GM18951 (cell line): Measurements from ENCODE around the gene SOX9.

Experiments used
- POLR2A ChIP-seq: IDR thresholded peaks from 4 replicates; pipeline ENCODE4 v1.6.1; 2011; ENCODE audit warnings: mild to moderate bottlenecking; ENCODE audit not compliant: insufficient read length, insufficient read depth; ENCODE audit errors: extremely low read depth
- in situ Hi-C: fragments of 300-500 bp; cut with MboI; formaldehyde crosslinking; loops from one replicate; pipeline ENCODE4 v1.12.0; 2022; ENCODE audit warnings: low sequenced_read_pairs, mixed read lengths, inconsistent platforms; ENCODE audit not compliant: unreplicated experiment

SOX9 gene

DNA sequence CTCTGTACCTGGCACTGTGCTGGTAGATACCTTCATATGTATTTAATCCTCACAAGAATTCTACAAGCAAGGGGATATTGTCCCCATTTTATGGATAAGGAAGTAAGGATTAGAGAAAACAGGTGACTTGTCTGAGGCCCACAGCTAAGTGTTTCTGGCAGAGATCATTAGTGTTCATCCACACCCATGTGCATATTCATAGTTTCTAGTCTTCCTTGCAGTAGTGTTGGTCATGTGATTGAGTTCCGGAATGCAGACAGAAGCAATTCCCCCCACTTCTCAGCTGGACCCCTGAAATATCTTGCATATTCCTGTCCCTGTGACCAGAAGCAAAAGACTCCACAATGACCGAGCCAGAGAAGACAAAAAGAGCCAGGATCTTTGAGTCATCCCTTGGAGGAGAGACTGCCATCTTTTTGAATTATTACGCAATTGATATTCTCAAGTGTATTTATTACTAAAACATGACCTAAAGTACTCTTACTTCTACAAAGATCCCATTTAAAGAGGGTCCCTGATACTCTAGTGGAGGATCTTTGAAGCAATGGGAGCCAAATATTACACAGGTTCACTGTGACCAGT lies 43.4 kb downstream of the SOX9 start:
- no peak for TF ChIP-seq POLR2A
- in situ Hi-C loops: no loop called here

DNA sequence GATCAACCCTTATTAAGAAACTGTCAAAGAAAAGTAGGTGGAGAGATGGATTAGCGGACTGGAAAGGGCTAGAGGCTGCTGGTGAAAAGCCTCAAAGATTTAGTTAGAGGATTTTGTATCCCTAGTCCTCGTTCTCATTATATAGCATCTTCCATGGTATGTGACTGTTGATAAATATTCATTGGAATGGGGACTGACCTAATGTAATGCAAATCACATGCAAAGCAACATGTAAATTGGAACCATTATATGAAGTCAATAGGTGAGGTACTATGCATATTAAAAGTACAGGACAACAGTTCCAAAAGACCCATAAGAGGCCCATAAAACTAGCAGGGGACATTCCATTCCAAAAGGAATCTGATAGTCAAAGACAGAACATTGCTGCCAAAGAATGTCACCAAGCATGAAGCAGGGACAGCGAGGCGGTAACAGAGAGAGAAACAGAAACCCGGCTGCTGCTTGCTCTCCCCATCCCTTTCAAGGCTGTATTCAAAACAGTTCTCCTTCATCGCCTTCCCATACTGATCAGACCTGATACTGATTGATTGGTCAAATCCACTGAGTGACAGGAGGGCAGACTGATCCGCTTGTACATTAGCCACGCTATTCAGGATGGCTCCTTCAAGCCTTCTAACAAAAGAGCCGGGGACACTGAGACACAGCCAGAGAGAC lies 44.5 kb downstream of the SOX9 start:
- no peak for TF ChIP-seq POLR2A
- in situ Hi-C loops: no loop called here

GRCh38 chr17:72165867-72166439 lies 45.1 kb downstream of the SOX9 start:
- no peak for TF ChIP-seq POLR2A
- in situ Hi-C loops: no loop called here

DNA sequence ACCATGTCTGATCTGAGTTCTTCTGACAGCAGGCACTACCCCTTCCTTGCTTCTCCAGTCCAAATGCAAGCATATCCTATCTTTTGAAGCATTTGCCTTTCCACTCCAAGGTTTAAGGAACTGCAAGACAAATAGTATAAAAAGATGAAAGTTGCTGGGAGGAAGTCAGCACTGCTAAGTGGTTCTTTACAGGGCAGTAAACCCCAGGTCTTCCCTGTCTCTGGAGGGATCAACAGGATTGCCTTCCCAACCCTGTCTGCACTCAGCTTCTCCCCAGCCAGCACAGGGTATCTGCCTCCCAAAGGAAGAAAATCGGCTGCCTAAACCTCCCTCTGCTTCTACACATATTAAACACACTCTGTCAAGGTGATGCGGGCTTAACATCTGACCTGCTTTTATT lies 46.8 kb downstream of the SOX9 start:
- in situ Hi-C loops: no loop called here
- TF ChIP-seq POLR2A: no peak

DNA sequence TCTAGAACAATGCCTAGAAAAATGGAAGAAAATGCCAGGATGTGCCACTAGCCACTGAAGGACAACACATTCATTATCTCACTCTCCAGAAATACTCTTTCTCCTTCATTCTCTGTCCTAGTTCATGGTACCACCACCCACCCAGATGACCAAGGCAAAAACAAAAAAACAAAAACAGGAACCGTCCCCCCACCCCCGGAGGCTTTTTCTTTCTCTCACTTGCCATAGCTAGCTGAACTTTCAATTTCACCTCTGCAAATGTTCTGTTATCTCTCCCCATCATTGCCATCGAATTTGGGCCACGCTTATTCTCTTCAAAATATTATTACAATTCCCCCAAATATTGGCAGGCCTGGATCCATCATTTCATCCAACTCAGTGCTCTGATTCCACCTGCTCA lies 49.0 kb downstream of the SOX9 start:
- TF ChIP-seq POLR2A: no peak
- in situ Hi-C loops: no loop called here

DNA sequence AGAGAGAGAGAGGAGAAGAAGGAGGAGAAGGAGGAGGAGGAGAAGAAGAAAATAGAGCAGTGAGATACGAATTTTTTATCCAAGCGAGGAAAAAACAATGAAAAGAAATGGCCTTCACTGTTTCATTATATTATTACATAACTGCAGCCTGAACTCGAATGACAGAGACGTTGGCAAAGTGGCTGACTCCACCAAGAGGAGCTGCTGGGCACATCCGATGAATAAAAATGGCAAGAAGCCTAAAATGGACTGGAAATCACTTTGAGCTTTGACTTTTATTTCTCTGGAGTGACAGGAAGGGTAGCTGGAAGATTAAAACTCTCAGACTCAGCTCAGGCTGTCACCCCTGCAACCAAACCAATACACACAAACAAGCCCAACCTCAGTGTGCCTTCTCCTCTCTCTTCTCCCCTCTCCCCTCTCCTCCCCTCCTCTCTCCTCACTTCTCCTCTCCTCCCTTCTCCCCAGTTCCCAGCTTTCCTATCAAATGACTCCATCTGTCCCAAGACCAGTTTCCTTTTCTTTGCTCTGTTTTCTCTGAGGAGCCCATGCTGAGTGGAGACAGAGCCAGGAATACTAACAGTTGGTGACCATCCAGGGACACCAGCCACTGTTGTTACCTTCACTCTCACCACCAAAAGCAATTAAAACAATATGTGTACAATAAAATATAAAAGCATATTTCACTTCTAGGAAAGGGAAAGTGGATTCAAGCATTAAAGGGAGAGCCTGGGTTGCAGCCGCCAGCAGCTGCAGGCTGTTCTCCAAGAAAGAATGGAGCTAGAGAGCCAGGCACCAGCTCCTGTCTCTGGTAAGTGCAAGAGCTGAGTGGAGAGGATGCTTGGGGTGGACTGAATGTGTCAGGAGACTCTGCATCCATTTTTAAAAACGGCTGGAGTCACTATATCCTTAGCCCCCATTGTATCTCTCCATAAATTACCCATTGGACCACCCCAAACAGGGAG lies 51.2 kb downstream of the SOX9 start:
- no peak for TF ChIP-seq POLR2A
- in situ Hi-C loops: no loop called here

DNA sequence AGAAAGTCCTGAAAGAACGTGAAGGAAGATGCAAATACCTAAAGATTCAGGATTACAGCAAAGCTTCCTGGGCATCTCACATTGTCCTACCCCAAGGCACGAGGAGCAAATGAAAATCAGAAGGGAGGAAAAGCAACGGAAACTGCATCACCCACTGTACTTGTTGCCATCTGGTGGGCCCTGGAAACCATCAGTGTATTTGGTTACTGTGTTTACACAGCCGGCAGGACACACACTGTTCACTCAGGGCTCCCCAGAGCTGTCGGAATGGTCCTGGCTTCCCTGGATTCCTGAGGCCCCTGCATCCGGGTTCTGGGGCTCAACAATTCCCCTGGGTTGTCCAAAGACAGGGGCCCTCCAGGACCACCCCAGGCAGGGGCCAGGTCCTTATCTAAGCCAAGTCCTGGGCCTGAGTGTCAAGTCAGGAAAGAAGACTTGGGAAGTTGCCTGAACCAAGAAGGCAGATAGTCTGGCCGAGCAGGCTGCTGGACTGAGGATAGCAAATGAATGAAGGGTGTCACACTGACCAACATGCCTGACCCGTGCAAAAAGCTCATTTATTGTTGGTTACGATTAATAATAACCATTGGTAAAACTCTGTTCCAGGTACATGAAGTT lies 52.8 kb downstream of the SOX9 start:
- no peak for TF ChIP-seq POLR2A
- in situ Hi-C loops: no loop called here

- TF ChIP-seq POLR2A: no peak
These were observed 54.4 kb downstream of the SOX9 start for GRCh38 chr17:72175263-72175662.

More at GRCh38 chr17:72175263-72175662, 54.4 kb downstream of the SOX9 start:
- in situ Hi-C loops: no loop called here
